Ovary (tissue), 3 donors: ENCODE results near the gene SIK3.

Experiments used
- EP300 ChIP-seq: sonication (generic); formaldehyde crosslinking; IDR thresholded peaks from one replicate; pipeline ENCODE4 v1.6.1; 2017; ENCODE audit warnings: antibody characterized with exemption
- POLR2A ChIP-seq: fragments of 450-650 bp; IDR thresholded peaks from one replicate; pipeline ENCODE4 v1.6.1; 2017; ENCODE audit warnings: antibody characterized with exemption, mild to moderate bottlenecking, moderate library complexity
- TF ChIP-seq, protein P1 (sequence below), 3 donors: fragments of 450-650 bp in 2 of 3; fragments of 200-600 bp in 1 of 3; IDR thresholded peaks; one replicate each; pipeline versions ENCODE4 v1.5.1 to v1.8.0; 2016 to 2022; ENCODE audit warnings: antibody characterized with exemption in 3 of 3, mild to moderate bottlenecking in 1 of 3
- donor health status: DM: no; HTN: no; CAD: no.

DNA sequence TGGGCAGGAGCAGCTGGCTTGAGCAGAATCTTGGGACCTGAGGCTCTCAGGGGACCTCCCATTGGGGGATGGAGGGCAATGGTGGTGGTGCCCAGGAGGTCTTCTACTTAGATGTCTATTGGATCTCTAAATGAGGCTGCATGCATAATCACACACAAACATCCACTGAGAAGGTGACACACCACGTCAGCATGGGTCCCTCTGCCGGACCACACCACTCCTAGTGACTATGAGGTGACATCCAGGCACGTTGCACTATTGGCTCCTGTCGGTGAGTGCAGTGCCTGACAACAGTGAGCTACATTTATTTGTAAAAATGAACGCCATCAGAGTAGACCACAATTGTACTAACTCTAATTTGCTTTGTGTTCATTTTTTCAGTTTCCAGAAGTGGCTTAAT, 272.8 kb downstream of the SIK3 start:
- TF ChIP-seq, protein P1, sequence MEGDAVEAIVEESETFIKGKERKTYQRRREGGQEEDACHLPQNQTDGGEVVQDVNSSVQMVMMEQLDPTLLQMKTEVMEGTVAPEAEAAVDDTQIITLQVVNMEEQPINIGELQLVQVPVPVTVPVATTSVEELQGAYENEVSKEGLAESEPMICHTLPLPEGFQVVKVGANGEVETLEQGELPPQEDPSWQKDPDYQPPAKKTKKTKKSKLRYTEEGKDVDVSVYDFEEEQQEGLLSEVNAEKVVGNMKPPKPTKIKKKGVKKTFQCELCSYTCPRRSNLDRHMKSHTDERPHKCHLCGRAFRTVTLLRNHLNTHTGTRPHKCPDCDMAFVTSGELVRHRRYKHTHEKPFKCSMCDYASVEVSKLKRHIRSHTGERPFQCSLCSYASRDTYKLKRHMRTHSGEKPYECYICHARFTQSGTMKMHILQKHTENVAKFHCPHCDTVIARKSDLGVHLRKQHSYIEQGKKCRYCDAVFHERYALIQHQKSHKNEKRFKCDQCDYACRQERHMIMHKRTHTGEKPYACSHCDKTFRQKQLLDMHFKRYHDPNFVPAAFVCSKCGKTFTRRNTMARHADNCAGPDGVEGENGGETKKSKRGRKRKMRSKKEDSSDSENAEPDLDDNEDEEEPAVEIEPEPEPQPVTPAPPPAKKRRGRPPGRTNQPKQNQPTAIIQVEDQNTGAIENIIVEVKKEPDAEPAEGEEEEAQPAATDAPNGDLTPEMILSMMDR (IDR thresholded peaks at IDR 0.05): no peak
- no peak for TF ChIP-seq POLR2A
- no peak for TF ChIP-seq EP300
